Hepatocyte (in vitro differentiated cells): ENCODE results near the gene MT3. TPM values are rescaled to one million over a fixed set of nuclear protein-coding genes. Genes with fewer than 3 reads are reported as not detected.

ENCODE experiments used
- DNase-seq: peaks from one replicate; pipeline ENCODE4 v3.0.0-alpha.2; 2016; ENCODE audit warnings: low spot score
- H2AFZ ChIP-seq: fragments of 200-600 bp; sonication (generic); 2 replicates; pipeline ENCODE4 v1.6.0; 2016; ENCODE audit warnings: antibody characterized with exemption, mild to moderate bottlenecking
- H3K27ac ChIP-seq: fragments of 200-600 bp; sonication (generic); 2 replicates; pipeline ENCODE4 v1.5.1; 2016; ENCODE audit warnings: mild to moderate bottlenecking
- H3K27me3 ChIP-seq: fragments of 200-600 bp; sonication (generic); 2 replicates; pipeline ENCODE4 v1.6.1; 2016
- H3K36me3 ChIP-seq: fragments of 200-600 bp; sonication (generic); replicated peaks from 2 replicates; pipeline ENCODE4 v1.5.1; 2016; ENCODE audit warnings: low read depth; ENCODE audit not compliant: insufficient read depth
- H3K4me1 ChIP-seq: fragments of 200-600 bp; sonication (generic); 2 replicates; pipeline ENCODE4 v1.5.1; 2016; ENCODE audit warnings: mild to moderate bottlenecking, moderate library complexity; ENCODE audit not compliant: insufficient read depth
- H3K4me2 ChIP-seq: fragments of 200-600 bp; sonication (generic); 2 replicates; pipeline ENCODE4 v1.6.0; 2016
- H3K4me3 ChIP-seq: fragments of 200-600 bp; sonication (generic); 2 replicates; pipeline ENCODE4 v1.5.1; 2016; ENCODE audit warnings: mild to moderate bottlenecking
- H3K79me2 ChIP-seq: fragments of 200-600 bp; sonication (generic); 2 replicates; pipeline ENCODE4 v1.6.0; 2017; ENCODE audit warnings: mild to moderate bottlenecking
- H3K9me2 ChIP-seq: fragments of 200-600 bp; sonication (generic); replicated peaks from 2 replicates; pipeline ENCODE4 v1.6.0; 2017; ENCODE audit warnings: mild to moderate bottlenecking; ENCODE audit not compliant: insufficient read depth
- H3K9me3 ChIP-seq: fragments of 200-600 bp; sonication (generic); 2 replicates; pipeline ENCODE4 v1.5.1; 2016; ENCODE audit warnings: low read depth, mild to moderate bottlenecking
- H4K20me1 ChIP-seq: fragments of 200-600 bp; sonication (generic); 2 replicates; pipeline ENCODE4 v1.6.0; 2016; ENCODE audit warnings: mild to moderate bottlenecking; ENCODE audit not compliant: insufficient read depth, poor library complexity, severe bottlenecking
- EZH2 ChIP-seq: fragments of 200-600 bp; sonication (generic); IDR thresholded peaks from 2 replicates; pipeline ENCODE4 v1.6.1; 2016; ENCODE audit warnings: antibody characterized with exemption, mild to moderate bottlenecking, borderline replicate concordance
- EZH2phosphoT487 ChIP-seq: fragments of 200-600 bp; sonication (generic); IDR thresholded peaks from one replicate; pipeline ENCODE4 v1.6.1; 2018; ENCODE audit warnings: antibody characterized with exemption, mild to moderate bottlenecking, low read depth, moderate library complexity; ENCODE audit not compliant: unreplicated experiment, severe bottlenecking
- WGBS: methylation state at CpG from one replicate; pipeline ENCODE4 v1.1.6; 2016; ENCODE audit warnings: low lambda C conversion rate; ENCODE audit errors: missing lambda C conversion rate; 5-methylcytosine and 5-hydroxymethylcytosine counted together
- polyA plus RNA-seq: library from polyadenylated mRNA; unstranded; fragments of >200 nt; fragmentation: Nextera tagmentation; extraction: Ambion mirVana; gene quantifications from 2 replicates; pipeline ENCODE4 v1.2.1, GENCODE V29; 2016
- total RNA-seq: library from RNA; depleted of rRNA; stranded (reverse); fragments of >200 nt; gene quantifications from 2 replicates; pipeline ENCODE4 v1.2.3, GENCODE V29; 2014
- TF ChIP-seq, protein P1 (sequence below): fragments of 200-600 bp; sonication (generic); IDR thresholded peaks from 2 replicates; pipeline ENCODE4 v1.5.1; 2016; ENCODE audit warnings: antibody characterized with exemption, mild to moderate bottlenecking; ENCODE audit not compliant: poor library complexity

MT3 gene
- total and polyA plus RNA-seq, 2 experiments from 2014 or later: not detected

GRCh38 chr16:56630134-56630533 lies 40.8 kb downstream of the MT3 start:
- H3K9me2 ChIP-seq: no peaks in the 10 kb centered on the region
- no peak overlapping the region for H3K4me2 ChIP-seq
- H3K4me1 ChIP-seq: peaks cover 12% of the 10 kb centered on the region
- no peaks in the 10 kb centered on the region for H3K79me2 ChIP-seq
- no peak overlapping the region for H2AFZ ChIP-seq
- no peak overlapping the region for H3K4me3 ChIP-seq
- WGBS: 75% methylated on average over 3 of the region's 3 CpGs
- no peaks in the 10 kb centered on the region for H4K20me1 ChIP-seq
- no peaks in the 10 kb centered on the region for H3K36me3 ChIP-seq
- TF ChIP-seq EZH2 (no peak), EZH2phosphoT487 (no peak)
- TF ChIP-seq, protein P1, sequence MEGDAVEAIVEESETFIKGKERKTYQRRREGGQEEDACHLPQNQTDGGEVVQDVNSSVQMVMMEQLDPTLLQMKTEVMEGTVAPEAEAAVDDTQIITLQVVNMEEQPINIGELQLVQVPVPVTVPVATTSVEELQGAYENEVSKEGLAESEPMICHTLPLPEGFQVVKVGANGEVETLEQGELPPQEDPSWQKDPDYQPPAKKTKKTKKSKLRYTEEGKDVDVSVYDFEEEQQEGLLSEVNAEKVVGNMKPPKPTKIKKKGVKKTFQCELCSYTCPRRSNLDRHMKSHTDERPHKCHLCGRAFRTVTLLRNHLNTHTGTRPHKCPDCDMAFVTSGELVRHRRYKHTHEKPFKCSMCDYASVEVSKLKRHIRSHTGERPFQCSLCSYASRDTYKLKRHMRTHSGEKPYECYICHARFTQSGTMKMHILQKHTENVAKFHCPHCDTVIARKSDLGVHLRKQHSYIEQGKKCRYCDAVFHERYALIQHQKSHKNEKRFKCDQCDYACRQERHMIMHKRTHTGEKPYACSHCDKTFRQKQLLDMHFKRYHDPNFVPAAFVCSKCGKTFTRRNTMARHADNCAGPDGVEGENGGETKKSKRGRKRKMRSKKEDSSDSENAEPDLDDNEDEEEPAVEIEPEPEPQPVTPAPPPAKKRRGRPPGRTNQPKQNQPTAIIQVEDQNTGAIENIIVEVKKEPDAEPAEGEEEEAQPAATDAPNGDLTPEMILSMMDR: no peak
- H3K27me3 ChIP-seq: peaks cover 79% of the 10 kb centered on the region
- H3K27ac ChIP-seq: no peak overlapping the region
- no peaks in the 10 kb centered on the region for H3K9me3 ChIP-seq
- no peak for DNase-seq

GRCh38 chr16:56631197-56631596 lies 41.9 kb downstream of the MT3 start:
- 57% methylated on average over 10 of the region's 10 CpGs for WGBS
- no peaks in the 10 kb centered on the region for H3K9me2 ChIP-seq
- H3K4me3 ChIP-seq: no peak overlapping the region
- no peaks in the 10 kb centered on the region for H3K79me2 ChIP-seq
- H3K9me3 ChIP-seq: no peaks in the 10 kb centered on the region
- no peaks in the 10 kb centered on the region for H4K20me1 ChIP-seq
- H3K4me2 ChIP-seq: no peak overlapping the region
- no peak for DNase-seq
- TF ChIP-seq EZH2phosphoT487 (peak; percentile 6), EZH2 (peak; percentile 45)
- TF ChIP-seq, protein P1: no peak
- H3K36me3 ChIP-seq: no peaks in the 10 kb centered on the region
- no peak overlapping the region for H2AFZ ChIP-seq
- H3K27ac ChIP-seq: no peak overlapping the region
- H3K4me1 ChIP-seq: peaks cover 13% of the 10 kb centered on the region
- H3K27me3 ChIP-seq: peaks cover 82% of the 10 kb centered on the region

DNA sequence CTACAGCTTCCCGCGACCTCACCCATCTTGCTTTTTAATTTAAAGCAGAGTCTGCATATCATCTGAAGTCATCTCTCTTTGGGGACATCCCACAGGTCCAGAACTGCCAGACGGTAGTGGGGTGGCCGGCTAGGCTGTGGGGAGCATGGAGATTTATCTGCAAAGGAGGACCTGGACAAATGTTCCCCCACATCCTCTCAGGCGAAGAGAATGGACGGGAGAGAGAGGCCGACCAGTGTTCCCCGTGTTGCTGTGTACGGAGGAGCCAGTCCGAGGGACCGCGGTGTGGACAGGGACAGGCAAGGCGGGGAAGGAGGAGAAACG lies 42.5 kb downstream of the MT3 start:
- WGBS: 17% methylated on average over 14 of the region's 14 CpGs
- no peak for DNase-seq
- H3K4me3 ChIP-seq: peak overlapping the region; percentile 39

More for the DNA sequence above, 42.5 kb downstream of the MT3 start:
- TF ChIP-seq EZH2phosphoT487 (peak; percentile 10), EZH2 (no peak)
- TF ChIP-seq, protein P1: no peak
- H3K36me3 ChIP-seq: no peaks in the 10 kb centered on the region
- H3K79me2 ChIP-seq: no peaks in the 10 kb centered on the region
- peaks cover 82% of the 10 kb centered on the region for H3K27me3 ChIP-seq
- H4K20me1 ChIP-seq: no peaks in the 10 kb centered on the region
- peaks cover 13% of the 10 kb centered on the region for H3K4me1 ChIP-seq
- no peak overlapping the region for H3K27ac ChIP-seq
- H3K9me3 ChIP-seq: no peaks in the 10 kb centered on the region
- no peaks in the 10 kb centered on the region for H3K9me2 ChIP-seq
- H3K4me2 ChIP-seq: peak overlapping the region; percentile 89
- H2AFZ ChIP-seq: peak overlapping the region; percentile 28
